ENCODE data around the gene PRSS12.

DNA sequence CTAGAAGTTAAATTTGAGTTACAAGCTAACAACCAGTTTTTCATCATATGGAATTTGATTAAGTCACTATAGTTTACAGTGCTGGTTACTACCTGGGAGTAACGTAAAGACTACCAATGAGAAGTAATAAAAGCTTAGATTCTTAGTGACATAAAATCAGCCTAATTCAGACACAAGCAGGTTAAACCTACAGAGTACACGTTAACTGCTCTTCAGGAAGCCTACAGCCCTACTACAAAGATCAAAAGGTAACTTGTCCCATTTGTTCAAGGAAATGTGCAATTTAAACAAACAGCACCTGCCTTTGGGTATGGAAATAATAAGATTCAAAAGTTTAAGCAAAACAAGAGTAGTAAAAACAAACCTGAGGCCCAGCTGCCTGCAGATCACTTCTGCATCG, 21.5 kb downstream of the PRSS12 start:
- TF ChIP-seq, protein P1, sequence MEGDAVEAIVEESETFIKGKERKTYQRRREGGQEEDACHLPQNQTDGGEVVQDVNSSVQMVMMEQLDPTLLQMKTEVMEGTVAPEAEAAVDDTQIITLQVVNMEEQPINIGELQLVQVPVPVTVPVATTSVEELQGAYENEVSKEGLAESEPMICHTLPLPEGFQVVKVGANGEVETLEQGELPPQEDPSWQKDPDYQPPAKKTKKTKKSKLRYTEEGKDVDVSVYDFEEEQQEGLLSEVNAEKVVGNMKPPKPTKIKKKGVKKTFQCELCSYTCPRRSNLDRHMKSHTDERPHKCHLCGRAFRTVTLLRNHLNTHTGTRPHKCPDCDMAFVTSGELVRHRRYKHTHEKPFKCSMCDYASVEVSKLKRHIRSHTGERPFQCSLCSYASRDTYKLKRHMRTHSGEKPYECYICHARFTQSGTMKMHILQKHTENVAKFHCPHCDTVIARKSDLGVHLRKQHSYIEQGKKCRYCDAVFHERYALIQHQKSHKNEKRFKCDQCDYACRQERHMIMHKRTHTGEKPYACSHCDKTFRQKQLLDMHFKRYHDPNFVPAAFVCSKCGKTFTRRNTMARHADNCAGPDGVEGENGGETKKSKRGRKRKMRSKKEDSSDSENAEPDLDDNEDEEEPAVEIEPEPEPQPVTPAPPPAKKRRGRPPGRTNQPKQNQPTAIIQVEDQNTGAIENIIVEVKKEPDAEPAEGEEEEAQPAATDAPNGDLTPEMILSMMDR (conservative IDR thresholded peaks at IDR 0.05; ENCODE audit: low read depth in 2 of 2), result no peak
- no peak for TF ChIP-seq ZNF331 (CRISPR knock-in tag; IDR thresholded peaks at IDR 0.05; ENCODE audit: low read depth)
- TF ChIP-seq POLR2AphosphoS5 (IDR thresholded peaks at IDR 0.05; ENCODE audit: low read depth), result no peak
- no peak for TF ChIP-seq CREB1 (CRISPR knock-in tag; IDR thresholded peaks at IDR 0.05; ENCODE audit: low read depth)
- TF ChIP-seq, protein P2, sequence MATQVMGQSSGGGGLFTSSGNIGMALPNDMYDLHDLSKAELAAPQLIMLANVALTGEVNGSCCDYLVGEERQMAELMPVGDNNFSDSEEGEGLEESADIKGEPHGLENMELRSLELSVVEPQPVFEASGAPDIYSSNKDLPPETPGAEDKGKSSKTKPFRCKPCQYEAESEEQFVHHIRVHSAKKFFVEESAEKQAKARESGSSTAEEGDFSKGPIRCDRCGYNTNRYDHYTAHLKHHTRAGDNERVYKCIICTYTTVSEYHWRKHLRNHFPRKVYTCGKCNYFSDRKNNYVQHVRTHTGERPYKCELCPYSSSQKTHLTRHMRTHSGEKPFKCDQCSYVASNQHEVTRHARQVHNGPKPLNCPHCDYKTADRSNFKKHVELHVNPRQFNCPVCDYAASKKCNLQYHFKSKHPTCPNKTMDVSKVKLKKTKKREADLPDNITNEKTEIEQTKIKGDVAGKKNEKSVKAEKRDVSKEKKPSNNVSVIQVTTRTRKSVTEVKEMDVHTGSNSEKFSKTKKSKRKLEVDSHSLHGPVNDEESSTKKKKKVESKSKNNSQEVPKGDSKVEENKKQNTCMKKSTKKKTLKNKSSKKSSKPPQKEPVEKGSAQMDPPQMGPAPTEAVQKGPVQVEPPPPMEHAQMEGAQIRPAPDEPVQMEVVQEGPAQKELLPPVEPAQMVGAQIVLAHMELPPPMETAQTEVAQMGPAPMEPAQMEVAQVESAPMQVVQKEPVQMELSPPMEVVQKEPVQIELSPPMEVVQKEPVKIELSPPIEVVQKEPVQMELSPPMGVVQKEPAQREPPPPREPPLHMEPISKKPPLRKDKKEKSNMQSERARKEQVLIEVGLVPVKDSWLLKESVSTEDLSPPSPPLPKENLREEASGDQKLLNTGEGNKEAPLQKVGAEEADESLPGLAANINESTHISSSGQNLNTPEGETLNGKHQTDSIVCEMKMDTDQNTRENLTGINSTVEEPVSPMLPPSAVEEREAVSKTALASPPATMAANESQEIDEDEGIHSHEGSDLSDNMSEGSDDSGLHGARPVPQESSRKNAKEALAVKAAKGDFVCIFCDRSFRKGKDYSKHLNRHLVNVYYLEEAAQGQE (IDR thresholded peaks at IDR 0.05; ENCODE audit: unreplicated experiment), result no peak
- TF ChIP-seq EZH2 (IDR thresholded peaks at IDR 0.05; ENCODE audit: low read depth, unreplicated experiment), result no peak
- TF ChIP-seq, protein P3, sequence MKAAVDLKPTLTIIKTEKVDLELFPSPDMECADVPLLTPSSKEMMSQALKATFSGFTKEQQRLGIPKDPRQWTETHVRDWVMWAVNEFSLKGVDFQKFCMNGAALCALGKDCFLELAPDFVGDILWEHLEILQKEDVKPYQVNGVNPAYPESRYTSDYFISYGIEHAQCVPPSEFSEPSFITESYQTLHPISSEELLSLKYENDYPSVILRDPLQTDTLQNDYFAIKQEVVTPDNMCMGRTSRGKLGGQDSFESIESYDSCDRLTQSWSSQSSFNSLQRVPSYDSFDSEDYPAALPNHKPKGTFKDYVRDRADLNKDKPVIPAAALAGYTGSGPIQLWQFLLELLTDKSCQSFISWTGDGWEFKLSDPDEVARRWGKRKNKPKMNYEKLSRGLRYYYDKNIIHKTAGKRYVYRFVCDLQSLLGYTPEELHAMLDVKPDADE (IDR thresholded peaks at IDR 0.05), result no peak
- no peak for TF ChIP-seq NANOG (IDR thresholded peaks at IDR 0.05; ENCODE audit: borderline replicate concordance)
- no peak for TF ChIP-seq JUNB (IDR thresholded peaks at IDR 0.05; ENCODE audit: unreplicated experiment)
- no peak for TF ChIP-seq STAT1 (IDR thresholded peaks at IDR 0.05; ENCODE audit: unreplicated experiment)

All from GM23338 (cell line).